ENCODE data around the gene COL3A1.

The COL3A1 gene

GRCh38 chr2:188974164-188974563, at the start of gene COL3A1:
Gene COL3A1 (plus strand): TSS chr2:188974373. CDS start chr2:188974490, 117 bp downstream.
- DNase-seq = no peak
- TF ChIP-seq POLR2A (IDR thresholded peaks at IDR 0.05; ENCODE audit: low read length) = no peak
- no peak for TF ChIP-seq GATA1 (IDR thresholded peaks at IDR 0.05; ENCODE audit: low read depth, low read length)

- DNase-seq = no peak
- TF ChIP-seq GATA1 (IDR thresholded peaks at IDR 0.05; ENCODE audit: low read depth, low read length) = no peak
- no peak for TF ChIP-seq POLR2A (IDR thresholded peaks at IDR 0.05; ENCODE audit: low read length)
Observed at GRCh38 chr2:188928643-188929042, 45.5 kb upstream of the COL3A1 start.

- DNase-seq = no peak
- no peak for TF ChIP-seq POLR2A (IDR thresholded peaks at IDR 0.05; ENCODE audit: low read length)
- no peak for TF ChIP-seq GATA1 (IDR thresholded peaks at IDR 0.05; ENCODE audit: low read depth, low read length)
Observed at GRCh38 chr2:188931361-188931760, 42.8 kb upstream of the COL3A1 start.

GRCh38 chr2:188937228-188938220, 36.6 kb upstream of the COL3A1 start:
- TF ChIP-seq POLR2A (IDR thresholded peaks at IDR 0.05; ENCODE audit: low read length) (no peak), GATA1 (IDR thresholded peaks at IDR 0.05; ENCODE audit: low read depth, low read length) (no peak)
- DNase-seq = no peak

- no peak for DNase-seq
- TF ChIP-seq POLR2A (IDR thresholded peaks at IDR 0.05; ENCODE audit: low read length) = no peak
- no peak for TF ChIP-seq GATA1 (IDR thresholded peaks at IDR 0.05; ENCODE audit: low read depth, low read length)
Observed at GRCh38 chr2:188940171-188940570, 34.0 kb upstream of the COL3A1 start.

GRCh38 chr2:188944442-188944841, 29.7 kb upstream of the COL3A1 start:
- TF ChIP-seq POLR2A (IDR thresholded peaks at IDR 0.05; ENCODE audit: low read length) (no peak), GATA1 (IDR thresholded peaks at IDR 0.05; ENCODE audit: low read depth, low read length) (no peak)
- DNase-seq = no peak

- TF ChIP-seq POLR2A (IDR thresholded peaks at IDR 0.05; ENCODE audit: low read length) (no peak), GATA1 (IDR thresholded peaks at IDR 0.05; ENCODE audit: low read depth, low read length) (no peak)
- no peak for DNase-seq
Observed at GRCh38 chr2:188949046-188949818, 24.9 kb upstream of the COL3A1 start.

- no peak for DNase-seq
- TF ChIP-seq POLR2A (IDR thresholded peaks at IDR 0.05; ENCODE audit: low read length) (no peak), GATA1 (IDR thresholded peaks at IDR 0.05; ENCODE audit: low read depth, low read length) (no peak)
Observed at GRCh38 chr2:188952901-188953300, 21.3 kb upstream of the COL3A1 start.

- TF ChIP-seq POLR2A (IDR thresholded peaks at IDR 0.05; ENCODE audit: low read length) = no peak
- no peak for DNase-seq
Observed at GRCh38 chr2:188956290-188956689, 17.9 kb upstream of the COL3A1 start.

GRCh38 chr2:188956961-188957360, 17.2 kb upstream of the COL3A1 start:
- DNase-seq = no peak
- TF ChIP-seq GATA1 (IDR thresholded peaks at IDR 0.05; ENCODE audit: low read depth, low read length) = no peak
- no peak for TF ChIP-seq POLR2A (IDR thresholded peaks at IDR 0.05; ENCODE audit: low read length)

- TF ChIP-seq POLR2A (IDR thresholded peaks at IDR 0.05; ENCODE audit: low read length) = no peak
- TF ChIP-seq GATA1 (IDR thresholded peaks at IDR 0.05; ENCODE audit: low read depth, low read length) = no peak
- no peak for DNase-seq
Observed at GRCh38 chr2:188957646-188958045, 16.5 kb upstream of the COL3A1 start.

GRCh38 chr2:188963741-188964140, 10.4 kb upstream of the COL3A1 start:
- TF ChIP-seq GATA1 (IDR thresholded peaks at IDR 0.05; ENCODE audit: low read depth, low read length) (no peak), POLR2A (IDR thresholded peaks at IDR 0.05; ENCODE audit: low read length) (no peak)
- no peak for DNase-seq

- TF ChIP-seq GATA1 (IDR thresholded peaks at IDR 0.05; ENCODE audit: low read depth, low read length) (no peak), POLR2A (IDR thresholded peaks at IDR 0.05; ENCODE audit: low read length) (no peak)
- DNase-seq = no peak
Observed at GRCh38 chr2:188964976-188965546, 9.1 kb upstream of the COL3A1 start.

GRCh38 chr2:188965563-188965962, 8.6 kb upstream of the COL3A1 start:
- no peak for TF ChIP-seq POLR2A (IDR thresholded peaks at IDR 0.05; ENCODE audit: low read length)
- no peak for TF ChIP-seq GATA1 (IDR thresholded peaks at IDR 0.05; ENCODE audit: low read depth, low read length)
- no peak for DNase-seq
